Stimulated activated CD4-positive, alpha-beta T cell treated with anti-CD3 and anti-CD28 coated beads, Interleukin-12 subunit alpha, Interleukin-12 subunit beta, amount 100 ng/mL, for 24 hours (primary cell): ENCODE data around the gene PLCD1.
"Not testable (repeated sequence)": the region's sequence is repeated elsewhere in the genome, so short reads cannot be mapped to it uniquely, and the experiment has no call there.

Experiments
- DNase-seq, 2 experiments: peaks; one replicate each; pipeline ENCODE4 v3.0.0-alpha.2; 2020; ENCODE audit warnings: low read depth in 2 of 2

The PLCD1 gene

DNA sequence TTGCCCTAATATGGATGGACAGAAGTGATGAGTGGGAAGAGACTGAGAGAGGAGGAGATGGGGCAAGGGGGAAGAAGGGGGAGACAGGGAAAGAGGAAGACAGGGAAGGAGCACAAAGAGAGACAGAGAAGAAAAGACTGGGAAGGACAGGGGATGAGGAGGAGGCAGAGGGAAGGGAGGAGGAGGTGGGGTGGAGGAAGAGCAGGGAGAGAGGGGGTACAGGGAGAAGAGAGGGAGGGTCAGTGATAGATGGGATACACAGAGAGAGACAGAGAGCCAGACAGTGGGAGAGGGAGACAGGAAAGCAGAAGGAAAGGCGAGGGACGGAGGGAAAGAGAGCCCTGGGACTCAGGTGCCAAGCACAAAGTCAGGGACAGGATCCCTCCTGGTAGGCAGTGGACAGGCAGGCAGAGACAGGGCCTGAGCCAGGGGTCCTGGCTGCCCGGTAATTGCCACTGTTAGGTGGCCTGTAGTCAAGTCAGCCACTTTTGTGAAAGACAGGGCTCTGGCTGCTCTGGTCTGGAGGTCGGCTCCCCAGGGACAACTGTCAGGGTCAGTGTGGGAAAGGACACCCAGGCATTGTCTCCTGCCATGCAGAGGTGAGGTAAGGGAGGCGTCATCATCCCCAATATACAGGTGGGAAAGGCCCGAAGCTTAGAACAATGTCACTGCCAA, 29.1 kb downstream of the PLCD1 start:
- DNase-seq, result no peak

DNA sequence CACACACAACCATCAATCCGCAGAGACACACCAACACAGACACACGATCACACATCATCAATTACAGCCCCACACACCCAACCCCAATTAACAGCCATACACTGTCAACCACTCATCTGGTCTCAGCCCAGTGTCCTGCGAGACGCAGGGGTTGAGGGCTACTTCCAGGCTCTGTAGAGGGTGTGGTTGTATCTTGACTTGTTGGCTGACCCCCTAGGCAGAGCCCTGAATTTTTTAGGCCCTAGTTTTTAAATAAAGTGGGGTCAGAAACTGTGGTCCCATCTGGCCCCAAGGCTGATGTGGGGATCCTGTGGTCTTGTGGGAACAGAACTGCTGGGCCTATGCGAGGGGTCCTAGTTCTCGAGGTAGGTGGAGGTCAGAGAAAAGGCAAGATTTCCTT, 29.6 kb downstream of the PLCD1 start:
- no peak for DNase-seq

DNA sequence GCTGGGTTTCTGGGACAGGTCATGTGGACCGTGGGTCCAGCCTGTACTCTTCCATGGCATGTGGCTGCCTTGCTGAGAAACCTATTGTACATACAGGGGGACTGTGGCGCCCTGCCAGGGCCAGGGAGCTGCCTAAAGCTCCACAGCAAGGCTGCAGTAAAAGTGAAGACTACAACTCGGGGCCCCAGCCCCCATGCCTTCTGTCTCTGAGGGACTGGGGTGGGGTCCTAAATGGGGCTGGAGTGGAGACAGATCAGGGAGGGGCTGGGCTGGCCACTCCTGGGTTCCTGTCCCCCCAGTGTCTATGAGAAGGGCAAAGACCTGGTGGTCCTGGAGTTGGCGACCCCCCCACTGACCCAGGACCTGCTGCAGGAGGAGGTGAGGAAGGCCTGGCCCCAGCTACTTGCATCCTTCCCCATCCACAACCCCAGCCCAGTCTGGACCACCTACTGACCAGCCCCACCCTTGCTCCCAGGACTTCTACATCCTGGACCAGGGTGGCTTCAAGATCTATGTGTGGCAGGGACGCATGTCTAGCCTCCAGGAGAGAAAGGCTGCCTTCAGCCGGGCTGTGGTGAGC, 31.6 kb downstream of the PLCD1 start:
- DNase-seq, result no peak

DNA sequence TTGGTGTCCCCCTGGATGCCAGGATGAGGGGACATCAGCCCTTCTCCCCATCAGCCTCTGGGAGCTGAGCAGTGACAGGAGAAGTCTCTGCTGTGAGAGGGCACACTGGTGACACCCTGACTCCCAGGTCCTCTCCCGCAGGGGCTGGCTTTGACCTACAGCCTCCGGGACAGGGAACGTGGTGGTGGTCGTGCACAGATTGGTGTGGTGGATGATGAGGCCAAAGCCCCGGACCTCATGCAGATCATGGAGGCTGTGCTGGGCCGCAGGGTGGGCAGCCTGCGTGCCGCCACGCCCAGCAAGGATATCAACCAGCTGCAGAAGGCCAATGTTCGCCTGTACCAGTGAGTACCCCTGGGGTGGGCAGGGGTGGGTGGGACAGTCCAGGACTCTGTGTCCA, 32.1 kb downstream of the PLCD1 start:
- DNase-seq, result no peak

DNA sequence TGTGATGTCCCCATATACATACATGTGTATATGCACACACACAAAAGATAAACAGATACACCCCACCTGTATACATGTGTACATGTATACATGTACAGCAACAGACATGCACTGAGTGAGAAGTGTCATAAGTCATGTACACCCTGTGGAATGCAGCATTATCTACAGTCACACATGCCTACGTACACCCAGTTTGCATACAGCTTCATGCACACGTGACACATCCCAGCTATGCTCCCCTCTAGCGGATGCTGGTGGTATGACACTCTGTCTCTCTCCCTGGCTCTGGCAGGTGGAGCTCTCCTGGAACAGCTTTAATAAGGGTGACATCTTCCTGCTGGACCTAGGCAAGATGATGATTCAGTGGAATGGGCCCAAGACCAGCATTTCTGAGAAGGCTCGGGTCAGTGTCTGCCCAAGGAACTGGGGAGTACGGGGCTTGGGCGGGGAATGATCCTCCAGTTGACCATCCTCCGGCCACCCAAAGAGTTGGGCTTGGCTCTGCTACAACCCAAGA, 32.6 kb downstream of the PLCD1 start:
- peak; percentile 70 to 87 for DNase-seq

DNA sequence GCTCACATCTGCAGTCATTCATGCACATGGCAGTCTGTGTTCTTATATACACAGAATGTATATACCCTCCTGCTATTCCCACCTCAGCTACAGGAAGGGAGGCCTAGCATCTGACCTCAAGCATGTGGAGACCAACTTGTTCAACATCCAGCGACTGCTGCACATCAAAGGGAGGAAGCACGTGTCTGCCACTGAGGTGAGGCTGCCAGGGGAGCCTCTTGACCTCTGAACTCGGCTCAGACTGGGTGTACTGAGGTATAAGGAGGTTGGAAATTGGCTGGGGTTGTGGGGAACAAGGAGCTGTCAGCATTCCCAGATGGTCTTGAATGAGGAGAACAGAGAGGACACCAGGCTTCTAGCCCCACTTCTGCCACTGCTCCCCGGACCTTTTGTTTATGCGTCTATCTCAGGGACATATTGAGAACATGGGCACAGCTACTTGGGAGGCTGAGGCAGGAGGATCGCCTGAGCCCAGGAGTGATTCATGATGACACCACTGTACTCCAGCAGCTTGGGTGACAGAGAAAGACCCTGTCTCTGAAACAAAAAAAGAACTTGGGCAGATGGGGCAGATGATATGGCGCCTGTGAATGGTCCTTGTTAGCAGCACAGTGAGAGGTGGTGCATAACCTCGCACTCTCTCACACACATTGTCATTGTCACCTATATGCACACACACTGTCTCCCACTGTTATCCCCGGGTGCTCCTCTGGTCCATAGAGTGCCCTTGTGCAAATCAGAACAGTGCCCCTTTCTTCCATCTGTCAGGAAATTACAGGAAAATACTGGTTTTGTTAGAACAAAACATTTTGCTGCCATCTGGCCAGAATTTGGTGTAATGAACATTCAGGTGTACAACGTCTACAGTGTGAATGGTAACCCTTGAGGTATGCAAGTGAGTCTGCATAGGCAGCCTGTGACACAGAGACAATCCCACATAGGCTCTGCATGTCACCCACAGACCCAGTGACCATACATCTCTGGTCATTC, 33.5 kb downstream of the PLCD1 start:
- DNase-seq, result no peak

DNA sequence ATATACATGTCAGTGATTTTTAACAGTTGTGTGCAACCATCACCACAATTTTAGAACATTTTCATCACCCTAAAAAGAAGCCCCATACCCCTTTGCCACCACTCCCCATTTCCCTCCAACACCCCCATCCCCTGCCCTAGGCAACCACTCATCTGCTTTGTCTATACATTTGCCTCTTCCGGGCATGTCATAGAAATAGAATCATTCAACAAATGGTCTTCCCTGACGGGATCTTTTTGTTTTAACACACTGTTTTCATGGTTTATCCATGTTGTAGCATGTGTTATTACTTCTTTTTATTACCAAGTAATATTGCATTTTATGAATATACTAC, 34.8 kb downstream of the PLCD1 start:
- DNase-seq, result no peak

DNA sequence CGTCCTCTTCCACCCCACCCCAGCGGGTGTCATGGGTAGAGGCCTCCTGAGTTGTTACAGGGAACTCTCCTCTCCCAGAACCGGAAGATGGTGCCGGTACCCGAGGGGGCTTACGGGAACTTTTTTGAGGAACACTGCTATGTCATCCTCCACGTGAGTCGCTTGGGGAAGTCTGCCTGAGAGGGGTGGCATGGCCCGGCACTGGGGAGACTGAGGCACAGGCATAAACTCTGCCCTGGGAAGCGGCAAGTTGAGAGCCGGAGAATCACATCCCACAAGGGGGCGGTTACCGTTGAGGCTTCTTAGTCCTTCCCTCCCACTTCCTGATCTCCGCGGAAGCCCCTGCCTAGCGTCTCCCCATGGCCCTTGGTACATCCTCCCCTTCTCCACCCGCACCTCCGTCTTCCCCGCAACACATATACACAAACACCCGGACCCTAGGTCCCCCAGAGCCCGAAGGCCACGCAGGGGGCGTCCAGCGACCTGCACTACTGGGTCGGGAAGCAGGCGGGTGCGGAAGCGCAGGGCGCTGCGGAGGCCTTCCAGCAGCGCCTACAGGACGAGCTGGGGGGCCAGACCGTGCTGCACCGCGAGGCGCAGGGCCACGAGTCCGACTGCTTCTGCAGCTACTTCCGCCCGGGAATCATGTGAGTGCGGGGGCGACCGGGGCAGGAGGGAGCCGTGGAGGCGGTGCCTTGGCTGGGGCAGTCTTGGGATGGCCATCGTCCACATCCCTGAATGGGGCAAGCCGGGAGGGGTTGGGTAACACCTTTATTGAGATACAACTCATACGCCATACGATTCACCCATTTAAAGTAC, 35.4 kb downstream of the PLCD1 start:
- DNase-seq, result peak; percentile 61 to 74

DNA sequence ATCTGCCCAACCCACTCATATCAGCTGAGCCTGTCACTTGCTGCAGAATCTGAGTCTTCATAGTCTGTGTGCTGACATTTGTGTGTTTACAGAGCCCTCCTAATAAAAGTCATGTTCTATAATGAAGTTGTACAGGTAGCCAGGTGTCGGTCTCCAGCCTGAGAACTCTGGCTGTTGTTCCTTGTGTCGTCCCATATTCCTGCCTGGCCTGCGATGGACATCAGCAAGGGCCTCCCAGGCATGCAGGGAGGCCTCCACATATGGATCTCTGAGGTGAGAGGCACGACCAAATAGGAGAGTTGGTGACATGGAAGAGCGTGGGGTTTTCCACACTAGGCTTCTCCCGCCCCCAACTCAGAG, 36.0 kb downstream of the PLCD1 start:
- no peak for DNase-seq

DNA sequence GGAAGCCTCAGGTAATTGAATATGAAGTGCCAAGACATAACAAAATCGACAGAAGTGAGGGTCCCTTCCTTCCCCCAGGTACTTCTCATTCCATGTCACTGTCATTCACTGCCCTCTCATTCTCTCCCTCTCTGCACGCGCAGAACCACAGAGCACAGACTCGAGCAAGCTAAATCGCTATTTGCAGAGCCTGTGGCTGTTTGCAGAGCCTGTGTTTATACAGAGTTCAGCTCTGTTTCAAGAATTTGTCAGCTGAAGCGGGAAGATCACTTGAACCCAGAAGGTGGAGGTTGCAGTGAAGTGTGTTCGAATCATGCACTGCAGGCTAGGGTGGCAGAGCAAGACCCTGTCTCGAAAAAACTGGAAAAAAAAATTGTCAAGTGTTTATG, 36.4 kb downstream of the PLCD1 start:
- DNase-seq, result no peak

DNA sequence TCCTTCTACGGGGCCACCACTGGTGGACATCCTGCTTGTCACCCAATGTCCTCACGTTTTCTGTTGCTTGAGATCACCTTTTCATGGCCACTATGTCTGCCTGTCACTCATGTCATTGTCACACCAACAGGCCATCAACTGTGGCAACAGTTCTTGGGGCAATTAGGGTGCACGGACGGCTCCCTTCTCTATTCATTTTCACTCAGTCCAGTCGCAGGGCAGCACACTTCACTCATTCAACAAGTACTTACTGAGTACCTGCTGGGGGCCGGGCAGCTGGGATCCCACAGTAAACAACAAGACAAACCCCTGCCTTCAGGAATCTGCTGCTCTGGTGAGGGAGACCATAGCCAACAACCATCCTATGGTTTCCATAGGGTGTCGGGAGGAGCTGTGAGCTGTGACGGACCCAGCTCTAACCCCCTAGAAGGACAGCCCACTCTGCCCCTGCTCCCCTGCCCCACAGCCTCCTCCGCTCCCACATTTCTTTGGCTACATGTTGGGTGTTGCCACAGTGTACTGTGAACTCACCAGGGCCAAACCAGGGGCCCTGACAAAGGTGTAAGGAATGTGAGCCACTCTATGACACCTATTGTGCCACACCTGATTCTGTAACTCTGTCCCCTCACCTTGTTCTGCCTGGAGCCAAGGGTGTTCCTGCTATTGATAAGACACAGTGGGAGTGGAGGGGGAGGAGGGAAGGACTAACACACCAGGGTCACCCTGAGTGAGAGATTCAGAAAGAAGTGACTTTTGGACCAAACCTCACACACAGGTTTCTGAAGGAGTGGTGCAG, 37.0 kb downstream of the PLCD1 start:
- DNase-seq, result no peak

DNA sequence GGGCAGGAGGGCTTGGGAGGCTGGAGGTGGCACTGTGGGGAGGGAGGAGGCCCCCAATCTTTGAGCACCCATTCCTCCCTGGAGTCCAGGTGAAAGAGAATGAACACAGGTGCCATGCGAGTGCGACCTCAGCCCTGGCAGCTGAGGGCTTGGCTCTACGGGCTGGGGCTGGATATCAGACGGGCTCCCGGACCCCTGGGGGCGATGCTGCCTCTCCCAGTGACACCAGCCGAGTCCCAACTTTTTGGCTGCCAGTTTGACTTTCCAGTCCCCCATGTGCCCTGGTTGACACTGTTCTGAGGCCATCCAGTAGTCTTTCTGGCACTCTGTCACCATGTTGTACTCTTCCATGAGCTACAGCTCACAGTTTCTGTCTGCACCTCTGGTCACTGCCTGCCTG, 37.6 kb downstream of the PLCD1 start:
- no peak for DNase-seq

DNA sequence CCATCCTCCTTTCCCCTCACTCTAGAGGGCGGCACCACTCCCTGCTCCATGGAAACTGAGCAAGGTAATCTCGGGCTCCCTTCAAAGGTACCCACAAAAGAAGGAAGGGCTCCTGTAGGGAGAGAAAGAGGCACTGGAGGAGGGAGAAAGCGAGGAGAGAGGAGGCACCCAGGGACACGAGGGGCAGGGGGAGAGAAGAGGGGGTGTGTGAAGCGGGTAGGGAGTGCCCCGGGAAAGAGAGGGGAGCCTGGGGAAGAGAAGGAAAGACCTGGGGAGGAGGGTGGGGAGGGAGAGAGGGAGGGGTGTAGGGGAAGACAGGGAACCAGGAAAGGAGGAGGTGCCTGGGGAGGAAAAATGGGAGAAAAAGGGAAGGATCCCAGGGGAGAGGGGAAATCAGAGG, 38.3 kb downstream of the PLCD1 start:
- DNase-seq, result no peak

DNA sequence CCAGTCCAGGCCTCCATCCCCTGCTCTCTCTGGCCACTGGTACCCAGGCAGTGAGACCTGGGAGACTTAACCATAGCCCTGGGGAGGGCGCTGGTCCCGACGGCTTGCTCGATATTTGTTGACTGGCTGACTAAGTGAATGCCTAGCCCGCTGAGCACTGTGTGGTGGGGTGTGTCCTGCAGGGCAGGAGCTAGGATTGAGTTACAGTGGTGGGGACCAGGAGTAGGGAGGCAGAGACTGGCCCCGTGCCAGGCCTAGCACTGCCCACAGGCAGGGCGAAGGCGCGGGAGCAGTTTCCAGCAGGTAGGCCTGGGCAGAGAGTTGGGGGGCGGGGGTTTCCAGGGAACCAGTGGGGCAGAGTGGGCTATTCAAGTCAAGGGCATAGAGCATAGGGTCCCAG, 38.9 kb downstream of the PLCD1 start, which contains the start of gene VILL:
Gene VILL (plus strand): TSS at position 260 of the 400 bp plus-strand sequence. CDS start 2,887 bp downstream, outside the sequence.
- no peak for DNase-seq

DNA sequence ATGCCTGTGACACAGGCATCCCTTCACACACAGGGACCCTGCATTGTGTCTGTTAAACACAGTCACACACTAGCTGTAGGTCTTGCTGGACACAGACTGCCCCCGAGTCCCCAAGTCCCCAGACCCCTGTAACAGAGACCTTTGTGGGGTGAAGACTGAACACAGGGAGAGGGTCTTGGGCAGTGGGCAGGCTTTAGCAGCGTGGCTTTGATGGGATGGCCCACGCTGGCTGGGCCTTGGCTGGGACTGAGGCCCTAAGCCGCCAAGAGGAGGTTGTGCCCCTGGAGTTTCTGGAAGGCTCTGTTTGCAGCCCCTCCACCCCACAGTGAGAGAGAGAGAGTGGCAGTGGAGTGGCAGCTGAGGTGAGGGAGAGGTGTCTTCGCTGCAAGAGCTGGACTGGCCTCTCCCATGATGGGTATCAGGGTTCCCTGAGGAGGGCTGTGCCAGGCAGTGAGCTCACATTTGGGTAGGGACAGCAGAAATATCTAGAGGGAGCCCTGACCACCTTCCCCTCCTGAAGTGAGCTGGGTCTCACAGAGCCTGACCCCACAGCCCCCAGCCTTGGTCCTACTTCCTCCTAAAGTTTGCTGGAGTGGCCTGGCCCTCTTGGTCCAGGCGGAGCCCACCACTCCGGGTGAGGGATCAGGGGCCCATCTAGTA, 39.5 kb downstream of the PLCD1 start:
- DNase-seq, result no peak

DNA sequence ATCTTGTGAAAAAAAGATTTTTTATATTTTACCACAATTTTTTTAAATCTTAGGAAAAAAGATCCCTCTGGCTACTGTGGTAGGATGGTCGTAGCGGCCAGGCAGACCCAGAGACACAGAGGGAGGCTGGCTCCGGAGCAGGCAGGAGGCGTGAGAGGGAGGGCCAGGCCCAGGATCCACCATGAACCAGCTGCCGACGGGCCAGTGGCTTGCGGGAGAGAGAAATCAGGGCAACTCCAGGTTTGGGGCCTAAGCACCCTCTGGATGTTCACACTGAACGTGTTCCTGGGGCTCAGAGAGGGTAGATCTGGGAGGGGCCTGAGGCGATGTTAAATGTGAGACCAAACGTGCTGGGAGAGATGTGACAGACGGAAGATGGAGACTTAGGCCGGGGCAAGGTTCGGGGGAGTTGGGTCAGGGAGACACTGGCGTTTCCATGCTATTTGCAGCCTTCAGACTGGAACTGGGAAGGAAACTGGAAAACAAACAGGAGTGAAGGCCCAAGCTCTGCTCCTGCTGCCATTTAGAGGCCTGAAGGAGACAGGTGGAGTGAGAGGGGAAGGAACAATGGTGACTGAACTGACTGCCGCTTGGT, 40.4 kb downstream of the PLCD1 start:
- DNase-seq, result no peak

DNA sequence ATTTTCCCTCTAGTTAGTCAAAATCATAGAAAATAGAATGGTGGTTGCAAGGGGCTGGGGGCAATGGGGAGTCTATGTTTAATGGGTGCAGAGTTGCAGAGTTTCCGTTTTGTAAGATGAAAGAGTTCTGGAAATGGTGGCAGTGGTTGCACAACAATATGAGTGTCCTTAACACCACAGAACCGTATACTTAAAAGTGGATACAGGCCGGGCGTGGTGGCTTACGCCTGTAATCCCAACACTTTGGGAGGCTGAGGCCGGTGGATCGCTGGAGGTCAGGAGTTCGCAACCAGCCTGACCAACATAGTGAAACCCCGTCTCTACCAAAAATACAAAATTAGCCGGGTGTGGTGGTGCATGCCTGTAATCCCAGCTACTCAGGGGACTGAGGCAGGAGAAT, 41.1 kb downstream of the PLCD1 start:
- DNase-seq, result not testable (repeated sequence)

DNA sequence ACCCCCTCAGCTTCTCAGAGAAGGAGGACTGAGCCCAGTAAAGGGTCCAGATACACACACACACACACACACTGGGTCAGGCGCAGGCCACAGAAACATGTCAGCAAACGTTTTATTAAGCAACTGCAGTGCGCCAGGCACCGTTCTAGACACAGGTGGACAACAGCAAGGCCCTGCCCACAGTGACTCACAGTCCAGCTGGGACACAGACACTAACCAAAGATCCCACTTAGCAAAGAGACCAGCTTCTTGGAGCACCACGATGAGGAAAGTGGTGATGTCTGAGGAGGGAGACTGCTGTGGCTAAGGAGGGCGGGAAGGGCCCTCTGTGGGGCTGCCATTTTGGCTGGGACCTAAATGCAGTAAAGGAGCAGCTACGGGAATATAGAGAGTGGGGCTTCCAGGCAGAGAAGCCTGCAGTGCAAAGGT, 41.7 kb downstream of the PLCD1 start:
- DNase-seq, result no peak

DNA sequence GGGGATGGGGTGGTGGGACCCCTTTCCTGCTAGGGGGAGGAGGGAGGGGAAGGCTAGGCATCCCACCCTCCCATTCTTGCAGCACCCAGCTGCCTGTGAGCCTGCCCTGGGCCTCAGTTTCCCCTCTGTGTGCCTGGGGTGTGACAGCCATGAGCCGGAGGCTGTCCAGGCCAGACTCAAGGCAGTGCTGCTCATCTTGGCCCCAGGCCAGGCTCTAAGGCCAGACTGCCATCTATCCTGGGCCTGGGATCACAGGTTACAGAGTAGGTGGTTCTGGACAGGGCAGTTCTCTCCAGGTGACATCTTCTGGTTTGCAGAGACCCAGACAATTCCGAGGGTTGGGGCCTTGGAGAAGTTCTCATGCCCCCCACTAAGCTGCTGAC, 42.1 kb downstream of the PLCD1 start:
- no peak for DNase-seq
